Small intestine (tissue), 7 donors: Measurements from ENCODE around the gene CRYBG1. TPM values are rescaled to one million over a fixed set of nuclear protein-coding genes. Genes with fewer than 3 reads are reported as not detected.

Experiments used
- DNase-seq, 2 donors: peaks; one replicate each; pipeline versions ENCODE4 v3.0.0 to v3.0.0-alpha.2; 2013
- FAIRE-seq: peaks from 2 replicates; lab custom pipeline; 2012; peaks lifted over from hg19 to GRCh38; lab: Jason Lieb, UNC
- H3K27ac ChIP-seq, 3 donors: one replicate each; pipeline ENCODE4 v1.5.1; 2013; ENCODE audit warnings: low read length in 2 of 3, mild to moderate bottlenecking in 2 of 3, control low read depth in 1 of 3, inconsistent platforms in 1 of 3, low read depth in 1 of 3, moderate library complexity in 1 of 3
- H3K27me3 ChIP-seq, 3 donors: one replicate each; pipeline ENCODE4 v1.6.1; 2013; ENCODE audit warnings: low read length in 3 of 3, inconsistent platforms in 1 of 3; ENCODE audit not compliant: control insufficient read depth in 3 of 3, insufficient read depth in 3 of 3
- H3K36me3 ChIP-seq, 3 donors: one replicate each; pipeline ENCODE4 v1.6.1; 2013; ENCODE audit warnings: low read length in 3 of 3, inconsistent platforms in 1 of 3, low read depth in 1 of 3, mild to moderate bottlenecking in 1 of 3, moderate library complexity in 1 of 3; ENCODE audit not compliant: control insufficient read depth in 3 of 3, insufficient read depth in 2 of 3
- H3K4me1 ChIP-seq, 3 donors: one replicate each; pipeline ENCODE4 v1.6.1; 2013; ENCODE audit warnings: low read length in 2 of 3, inconsistent platforms in 1 of 3, low read depth in 1 of 3, mild to moderate bottlenecking in 1 of 3, moderate library complexity in 1 of 3; ENCODE audit not compliant: control insufficient read depth in 3 of 3, insufficient read depth in 2 of 3
- H3K4me3 ChIP-seq, 3 donors: one replicate each; pipeline ENCODE4 v1.5.1; 2013; ENCODE audit warnings: low read length in 3 of 3, control low read depth in 1 of 3, inconsistent platforms in 1 of 3, low read depth in 1 of 3, mild to moderate bottlenecking in 1 of 3, moderate library complexity in 1 of 3
- H3K9me3 ChIP-seq, 2 donors: one replicate each; pipeline ENCODE4 v1.6.1; 2013; ENCODE audit warnings: low read depth in 1 of 2, low read length in 1 of 2; ENCODE audit not compliant: control insufficient read depth in 2 of 2, insufficient read depth in 1 of 2
- WGBS, 3 donors: extraction: QIAGEN DNeasy Blood & Tissue Kit; methylation state at CpG; one replicate each; pipeline ENCODE4 v1.1.7; 2013; 5-methylcytosine and 5-hydroxymethylcytosine counted together
- polyA plus RNA-seq, 4 donors: library from polyadenylated mRNA; stranded (reverse) in 3 of 4; unstranded in 1 of 4; fragments of 200-250 nt in 3 of 4; fragments of 120-200 nt in 1 of 4; gene quantifications; one replicate each; pipeline versions ENCODE4 v1.2.1 to v1.2.3, GENCODE V29; 2013
- donor health status: healthy with polysubstance abuse.
- donor health status: control.
- donor health status: control.
- donor health status: Bipolar disorder and iron deficiency.
- donor health status: healthy.

CRYBG1 gene
- polyA plus RNA-seq, 4 donors: 13.2 to 33.9 (median 23.6) TPM

DNA sequence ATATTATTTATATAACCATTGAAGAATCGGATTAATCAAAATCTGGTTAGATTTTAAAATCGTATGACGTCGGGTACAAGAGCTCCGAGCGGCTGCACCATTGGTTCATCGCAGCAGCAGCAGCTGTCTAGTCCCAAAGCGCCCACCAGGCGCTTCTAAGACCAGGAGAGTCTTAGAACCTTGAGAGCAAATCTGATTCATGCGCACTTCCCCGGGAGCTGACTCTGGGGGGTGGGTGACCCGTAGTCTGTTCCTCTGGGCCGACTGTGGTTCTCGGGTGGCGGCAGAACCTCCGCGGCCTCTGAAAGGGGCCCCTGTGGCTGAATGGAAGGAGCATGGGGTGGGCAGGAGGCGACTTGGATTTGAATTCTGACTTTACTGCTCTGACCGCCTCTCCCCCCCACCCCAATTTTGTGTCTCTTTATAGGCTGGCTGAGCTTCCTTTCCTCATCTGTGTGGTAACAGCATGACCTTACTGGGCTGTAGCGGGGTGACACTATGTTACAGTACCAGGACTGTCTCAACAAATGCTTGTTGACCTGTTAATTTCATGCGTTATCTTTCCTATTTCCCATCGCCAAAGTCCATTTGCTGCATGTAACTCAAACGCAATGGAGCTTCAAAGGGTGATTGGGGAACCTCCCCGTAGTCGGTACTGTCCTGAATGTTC is 149.0 kb downstream of the CRYBG1 start:
- FAIRE-seq (no peak), DNase-seq (peak in 1 of 2 donors; percentile 56)

GRCh38 chr6:106510090-106510970 is 149.8 kb downstream of the CRYBG1 start:
- no peak for FAIRE-seq
- Histone ChIP-seq H3K27ac (peak overlapping the region in 1 of 3 donors; percentile 20), H3K4me1 (peaks cover 0 to 23% (median 0%) of the 10 kb centered on the region in 3 donors), H3K9me3 (no peaks in the 10 kb centered on the region), H3K36me3 (no peaks in the 10 kb centered on the region), H3K27me3 (peaks cover 0 to 24% (median 4%) of the 10 kb centered on the region in 3 donors), H3K4me3 (peak overlapping the region; percentile 35 to 49 (median 44))
- peak; percentile 80 to 85 for DNase-seq
- WGBS, 3 donors: 1% methylated on average over 55 to 56 of the region's 56 CpGs

More for the DNA sequence above, 149.0 kb downstream of the CRYBG1 start:
- WGBS, 3 donors: 43 to 68% (median 62%) methylated on average over 25 of the region's 25 CpGs
- H3K27ac ChIP-seq: no peak overlapping the region
- H3K4me3 ChIP-seq: peak overlapping the region in 1 of 3 donors; percentile 44
- no peaks in the 10 kb centered on the region for H3K36me3 ChIP-seq
- peaks cover 0 to 24% (median 4%) of the 10 kb centered on the region in 3 donors for H3K27me3 ChIP-seq
- no peaks in the 10 kb centered on the region for H3K9me3 ChIP-seq
- peaks cover 0 to 23% (median 0%) of the 10 kb centered on the region in 3 donors for H3K4me1 ChIP-seq

- Histone ChIP-seq H3K4me1 (peaks cover 0 to 23% (median 0%) of the 10 kb centered on the region in 3 donors), H3K27me3 (peaks cover 0 to 24% (median 4%) of the 10 kb centered on the region in 3 donors), H3K27ac (peak overlapping the region; percentile 85 to 100 (median 98)), H3K4me3 (peak overlapping the region; percentile 66 to 96 (median 85)), H3K36me3 (no peaks in the 10 kb centered on the region), H3K9me3 (no peaks in the 10 kb centered on the region)
- FAIRE-seq (no peak), DNase-seq (peak in 1 of 2 donors; percentile 54)
- WGBS, 3 donors: 1% methylated on average over 24 to 29 of the region's 29 CpGs
Observed at GRCh38 chr6:106511288-106512047, 151.0 kb downstream of the CRYBG1 start.

GRCh38 chr6:106512048-106512967 is 151.8 kb downstream of the CRYBG1 start:
- no peaks in the 10 kb centered on the region for H3K36me3 ChIP-seq
- peak overlapping the region; percentile 66 to 96 (median 85) for H3K4me3 ChIP-seq
- FAIRE-seq: no peak
- DNase-seq: peak; percentile 95 to 96
- H3K9me3 ChIP-seq: no peaks in the 10 kb centered on the region
- H3K27ac ChIP-seq: peak overlapping the region; percentile 85 to 100 (median 98)
- WGBS, 3 donors: 1% methylated on average over 62 to 90 of the region's 90 CpGs
- H3K27me3 ChIP-seq: peaks cover 0 to 24% (median 2%) of the 10 kb centered on the region in 3 donors
- H3K4me1 ChIP-seq: peaks cover 0 to 23% (median 0%) of the 10 kb centered on the region in 3 donors

DNA sequence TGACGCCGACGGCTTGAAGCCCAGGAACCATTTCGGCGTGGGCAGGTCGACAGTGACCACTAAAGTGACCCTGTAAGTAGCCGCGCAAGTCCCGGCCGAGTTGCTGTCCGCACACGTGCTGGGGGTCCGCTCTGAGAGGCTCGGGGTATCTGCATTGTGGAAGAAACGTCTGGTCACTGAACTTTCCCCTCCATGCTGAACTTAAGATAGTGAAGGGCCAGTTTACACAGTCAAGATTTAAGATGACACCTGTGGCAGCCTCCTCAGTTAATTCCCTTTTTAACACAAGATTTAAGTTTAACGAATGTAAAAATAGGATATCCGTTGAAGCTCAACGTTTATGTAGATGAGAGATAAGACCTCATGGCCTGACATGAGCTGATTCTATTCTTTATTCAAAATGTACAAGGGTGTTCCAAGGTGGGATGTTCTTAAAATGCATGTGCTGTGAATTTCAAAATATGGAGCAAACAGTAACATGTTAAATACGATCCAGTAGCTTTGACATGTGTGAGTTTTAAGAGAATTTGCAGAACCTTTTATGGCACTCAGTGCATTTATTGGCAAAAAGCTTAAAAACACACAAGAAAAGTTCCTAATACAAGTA is 152.6 kb downstream of the CRYBG1 start:
- H3K4me1 ChIP-seq: peaks cover 0 to 23% (median 0%) of the 10 kb centered on the region in 3 donors
- DNase-seq: peak; percentile 39 to 45
- 1 to 7% (median 4%) methylated on average over 19 of the region's 19 CpGs for WGBS, 3 donors

DNA sequence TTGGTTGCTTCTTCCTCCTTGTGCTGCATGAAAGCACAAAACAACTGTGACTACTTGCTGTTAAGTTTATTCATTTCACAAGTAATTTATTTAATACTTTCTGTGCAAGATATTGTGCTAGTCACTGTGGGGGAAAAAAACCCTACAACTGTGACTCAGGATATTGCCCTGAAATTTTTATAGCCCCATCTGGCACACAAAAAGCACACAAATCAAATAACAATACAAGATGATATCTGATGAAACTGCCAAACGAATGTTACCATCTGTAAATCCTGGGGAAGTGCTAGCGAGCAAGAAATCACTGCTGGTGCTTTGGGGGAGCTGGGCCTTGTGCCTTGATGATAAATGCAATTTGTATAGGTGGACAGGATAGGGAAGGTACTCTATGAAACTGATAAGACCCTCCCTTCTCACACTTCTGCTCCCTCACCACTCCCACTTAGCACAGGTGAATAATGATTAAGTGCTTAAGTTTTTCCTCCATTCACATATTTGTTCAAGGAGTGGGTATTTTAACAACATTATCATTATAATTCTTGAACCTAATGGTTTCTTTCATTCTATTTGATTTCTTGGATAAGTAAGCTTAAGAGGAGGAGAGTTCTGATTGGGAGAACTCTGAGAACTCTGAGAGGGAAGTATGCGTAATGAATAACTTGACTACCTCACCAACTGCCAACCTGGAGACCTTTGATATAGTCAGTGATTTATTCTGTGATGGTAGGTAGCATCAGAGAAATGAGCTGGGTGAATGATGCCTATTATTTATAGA is 153.5 kb downstream of the CRYBG1 start:
- peak; percentile 63 to 87 for DNase-seq
- Histone ChIP-seq H3K27ac (peak overlapping the region; percentile 85 to 100 (median 98)), H3K4me3 (peak overlapping the region; percentile 66 to 96 (median 85)), H3K9me3 (no peaks in the 10 kb centered on the region), H3K27me3 (peaks cover 0 to 19% (median 0%) of the 10 kb centered on the region in 3 donors), H3K4me1 (peaks cover 0 to 23% (median 0%) of the 10 kb centered on the region in 3 donors), H3K36me3 (no peaks in the 10 kb centered on the region)
- no peak for FAIRE-seq
- WGBS, 3 donors: 10 to 44% (median 23%) methylated on average over 3 of the region's 3 CpGs

More for the DNA sequence above, 152.6 kb downstream of the CRYBG1 start:
- Histone ChIP-seq H3K9me3 (no peaks in the 10 kb centered on the region), H3K27ac (peak overlapping the region; percentile 85 to 100 (median 98)), H3K36me3 (no peaks in the 10 kb centered on the region), H3K27me3 (peaks cover 0 to 24% (median 2%) of the 10 kb centered on the region in 3 donors), H3K4me3 (peak overlapping the region; percentile 66 to 96 (median 85))
- no peak for FAIRE-seq
